Ramos (cell line): ENCODE data around the gene CAPN7.

ENCODE experiments used
- in situ Hi-C: fragments of 300-500 bp; cut with MboI; formaldehyde crosslinking; loops from one replicate; pipeline ENCODE4 v1.14.3; 2022; ENCODE audit warnings: low sequenced_read_pairs; ENCODE audit not compliant: unreplicated experiment

Gene CAPN7

DNA sequence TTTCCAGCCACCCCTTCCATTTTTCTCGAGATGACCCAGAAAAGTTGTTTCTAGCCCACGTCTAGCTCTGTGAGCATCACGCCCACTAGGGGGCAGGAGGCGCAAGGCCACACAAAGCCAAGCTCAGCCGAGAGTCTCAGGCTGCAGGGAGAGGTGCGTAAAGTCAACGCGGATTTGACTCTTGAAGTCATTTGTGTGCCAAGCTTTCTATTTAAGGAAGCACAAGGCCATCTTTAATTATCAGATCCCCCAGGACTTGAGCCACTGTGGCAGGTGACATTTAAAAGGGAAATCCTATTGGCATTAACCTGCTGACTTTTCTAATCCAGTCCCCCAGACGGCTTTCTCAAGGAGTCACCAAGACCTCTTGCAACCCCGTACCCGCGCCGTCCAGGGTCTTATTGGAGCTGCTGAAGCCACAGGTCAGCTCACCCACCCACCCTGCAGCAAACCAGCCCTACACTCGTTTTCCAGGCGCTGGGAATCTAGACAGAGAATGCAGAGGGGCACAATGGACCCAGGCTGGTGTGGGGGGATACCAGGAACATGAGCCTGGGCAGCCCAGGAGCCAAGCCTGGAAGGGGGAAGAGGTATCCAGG is 62.1 kb downstream of the CAPN7 start:
- in situ Hi-C loops: loop anchor here (5.0 kb wide), 1 partner anchor 114 kb away; no protein-coding TSS in a partner anchor

DNA sequence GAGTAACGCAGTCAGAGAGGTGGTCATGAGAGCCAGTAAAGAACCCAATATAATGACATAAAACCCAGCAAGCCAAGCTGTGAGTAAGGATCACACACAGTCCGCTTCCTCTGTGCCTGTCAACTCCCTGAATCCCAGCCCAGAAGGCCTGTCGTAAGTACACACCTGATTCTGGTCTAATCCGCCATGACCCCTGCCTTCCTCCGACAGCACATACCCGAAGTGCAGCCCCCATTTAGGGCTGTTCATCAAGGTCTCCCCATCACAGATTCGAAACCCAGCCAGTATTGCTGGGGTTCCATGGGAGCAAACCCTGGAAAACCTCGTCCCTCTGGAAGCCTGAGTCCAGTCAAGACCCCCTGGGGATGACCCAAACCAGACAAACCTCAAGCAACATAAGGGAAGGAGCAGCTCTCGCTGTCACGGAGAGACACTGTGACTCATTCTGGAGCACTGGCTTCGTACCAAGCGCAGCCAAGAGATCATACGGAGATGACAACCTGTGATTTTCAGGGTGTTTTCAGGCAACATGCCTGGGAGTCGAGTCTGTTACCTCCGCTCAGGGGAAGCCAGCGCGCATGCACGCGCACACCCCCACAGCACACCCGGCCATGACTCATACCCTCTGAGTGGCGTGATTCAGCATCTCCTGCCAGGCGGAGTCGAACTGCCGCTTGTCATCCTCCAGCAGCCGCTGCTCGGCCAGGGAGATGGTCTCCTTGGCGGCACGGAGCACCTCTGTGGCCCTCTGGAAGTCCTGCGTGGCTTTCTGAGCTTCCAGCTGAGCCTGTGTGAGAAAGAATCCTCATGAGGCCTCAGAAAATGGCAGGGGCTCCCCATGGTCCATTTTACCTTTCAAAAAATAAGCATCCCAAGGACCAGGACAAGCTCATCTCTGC is 63.3 kb downstream of the CAPN7 start:
- in situ Hi-C loops: loop anchor here (5.0 kb wide), 1 partner anchor 113 kb away; no protein-coding TSS in a partner anchor

DNA sequence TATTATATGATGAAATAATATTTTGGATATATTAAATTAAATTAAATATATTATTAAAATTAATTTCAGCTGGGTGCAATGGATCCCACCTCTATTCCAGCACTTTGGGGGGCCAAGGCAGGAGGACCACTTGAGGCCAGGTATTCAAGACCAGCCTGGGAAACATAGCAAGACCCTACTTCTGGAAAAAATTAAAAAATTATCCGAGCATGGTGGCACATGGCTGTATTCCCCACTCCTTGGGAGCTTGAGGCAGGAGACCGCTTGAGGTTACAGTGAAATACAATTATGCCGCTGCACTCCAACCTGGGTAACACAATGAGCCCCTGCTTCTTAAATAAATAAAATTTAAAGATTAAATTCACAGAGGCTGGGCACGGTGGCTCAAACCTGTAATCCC is 65.0 kb downstream of the CAPN7 start:
- in situ Hi-C loops: no loop called here

DNA sequence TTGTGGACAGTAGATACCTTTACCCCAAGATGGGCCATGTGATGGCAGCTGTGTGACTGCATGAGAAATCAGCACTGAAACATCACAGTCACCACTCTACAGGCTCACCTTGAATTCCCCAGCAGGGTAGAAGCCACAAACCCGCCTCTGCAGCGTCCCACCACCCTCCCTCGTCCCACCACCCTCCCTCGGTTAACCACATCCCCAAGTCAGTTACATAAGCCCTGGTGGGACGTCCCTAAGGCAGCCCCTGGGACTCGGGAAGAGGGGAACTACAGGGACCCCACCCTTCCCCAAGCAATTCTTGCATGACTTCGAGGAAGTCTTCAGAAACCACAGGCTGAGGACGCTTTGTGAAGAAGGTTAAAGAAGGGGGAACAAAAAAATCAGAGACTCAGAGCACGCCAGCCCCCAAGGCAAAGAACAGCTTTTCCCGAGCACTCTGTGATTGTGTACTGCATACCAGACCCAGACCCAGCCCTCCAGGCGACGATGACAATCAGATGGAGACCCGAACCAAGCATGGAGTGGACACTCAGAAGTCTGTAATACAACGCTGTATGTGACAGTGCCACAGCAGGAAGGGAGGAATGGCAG is 65.8 kb downstream of the CAPN7 start:
- in situ Hi-C loops: no loop called here

DNA sequence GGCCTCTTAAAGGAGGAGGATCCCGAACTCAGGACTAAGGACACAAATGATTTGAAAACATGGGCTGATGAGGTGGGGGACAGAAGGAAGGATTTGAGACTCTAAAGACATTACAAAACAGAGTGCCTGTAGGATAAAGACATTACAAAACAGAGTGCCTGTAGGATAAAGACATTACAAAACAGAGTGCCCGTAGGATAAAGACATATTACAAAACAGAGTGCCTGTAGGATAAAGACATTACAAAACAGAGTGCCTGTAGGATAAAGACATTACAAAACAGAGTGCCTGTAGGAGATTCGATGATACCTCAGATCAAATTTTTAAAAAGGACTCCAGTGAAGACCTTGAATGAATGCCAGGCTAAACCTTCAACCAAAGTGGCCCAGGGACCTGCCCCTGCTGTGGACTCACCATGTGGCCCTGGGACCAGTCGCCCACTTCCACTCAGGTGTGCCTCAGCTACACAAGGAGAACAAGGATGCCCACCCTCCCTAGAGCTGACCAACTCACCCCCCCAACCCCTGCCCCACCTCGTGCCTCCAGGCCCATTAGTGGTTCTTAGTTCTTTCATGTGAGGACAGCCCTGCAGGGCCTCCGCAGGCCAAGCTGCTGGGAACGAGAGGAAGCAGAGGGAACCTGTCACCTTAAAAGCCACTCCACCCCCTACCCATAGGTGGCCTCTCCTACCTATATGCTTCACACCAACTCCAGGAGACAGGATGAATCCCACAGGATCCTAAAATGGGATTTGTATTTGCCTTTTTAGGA is 66.6 kb downstream of the CAPN7 start:
- in situ Hi-C loops: no loop called here

DNA sequence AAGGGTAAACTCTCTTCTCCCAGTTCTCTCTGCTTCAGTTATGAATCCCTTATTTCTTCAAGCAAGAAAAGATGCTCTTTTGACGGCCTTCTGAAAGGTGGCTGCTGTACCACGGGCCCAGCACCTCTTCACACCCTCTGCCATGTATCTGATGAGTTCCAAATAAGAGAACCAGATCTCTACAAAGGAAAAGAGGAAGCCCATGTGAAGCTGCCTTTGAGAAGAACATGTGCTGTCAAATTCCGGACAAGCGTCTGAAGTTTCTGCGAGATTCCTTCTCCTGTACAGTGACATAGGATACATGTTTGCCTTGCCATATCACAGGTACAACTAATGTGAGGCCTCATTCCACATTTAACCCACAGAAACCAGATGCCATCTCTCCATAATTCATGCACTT is 67.2 kb downstream of the CAPN7 start:
- in situ Hi-C loops: no loop called here

DNA sequence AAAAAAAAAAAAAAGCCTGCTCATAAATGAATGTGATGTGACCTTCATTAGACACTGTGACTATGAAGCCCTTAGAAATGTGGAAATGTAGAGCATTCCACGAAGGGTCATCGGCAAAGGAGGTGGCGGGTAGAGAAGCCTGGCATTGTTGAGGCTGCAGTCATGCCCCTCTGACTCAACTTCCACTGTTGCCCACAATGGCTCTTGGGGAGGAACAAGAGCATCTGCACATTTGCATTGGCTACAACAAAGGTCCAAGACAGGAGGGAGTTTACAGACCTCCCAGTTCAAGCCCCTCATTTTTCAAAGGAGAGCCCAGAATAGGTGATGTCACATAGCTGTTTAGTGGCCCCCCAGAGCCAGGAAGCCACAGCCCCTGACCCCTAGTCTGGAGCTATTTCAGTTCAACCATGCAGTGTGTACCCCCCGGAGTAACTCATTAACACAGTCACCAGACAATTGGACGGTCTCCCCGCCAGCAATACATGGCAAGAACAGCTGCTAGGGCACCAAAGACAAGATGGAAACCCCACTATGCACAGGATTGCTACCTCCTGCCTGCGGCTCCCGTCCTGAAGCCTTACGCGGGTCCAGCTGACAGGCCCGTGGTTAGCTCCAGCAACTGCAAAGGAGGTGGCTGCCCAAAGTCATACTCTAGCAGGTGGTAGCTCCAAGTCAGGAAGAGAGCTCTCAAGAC is 70.1 kb downstream of the CAPN7 start:
- in situ Hi-C loops: no loop called here

DNA sequence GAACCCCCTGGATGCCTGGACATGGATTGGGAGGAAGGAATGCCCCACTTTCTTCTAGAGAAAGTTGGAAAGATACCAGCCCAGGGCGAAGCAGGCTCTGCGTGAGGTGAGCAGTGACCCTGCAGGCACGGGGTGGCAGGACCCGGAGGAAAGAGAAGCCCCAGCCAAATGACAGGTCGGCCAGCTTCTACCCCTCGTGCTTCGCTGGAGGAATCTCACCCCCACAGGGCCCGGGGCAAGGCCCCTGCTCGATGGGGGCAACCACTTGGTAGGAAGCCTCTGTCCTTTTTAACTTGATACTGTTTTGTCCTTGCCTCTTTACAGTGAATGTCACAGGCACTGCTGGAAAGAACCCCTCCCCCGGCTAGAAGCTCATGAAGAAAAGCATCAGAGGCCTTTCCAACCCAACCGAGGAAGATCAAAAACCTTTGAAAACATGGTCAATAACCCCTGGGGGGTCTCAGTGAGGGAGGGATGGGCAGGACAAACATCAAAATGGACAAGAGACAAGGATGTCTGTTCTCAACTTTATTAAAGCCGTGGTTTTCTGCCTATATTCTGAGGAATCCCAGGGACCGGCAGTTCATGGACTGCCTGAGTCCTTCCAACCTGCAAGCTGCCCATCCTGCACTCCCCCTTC is 71.9 kb downstream of the CAPN7 start:
- in situ Hi-C loops: no loop called here

DNA sequence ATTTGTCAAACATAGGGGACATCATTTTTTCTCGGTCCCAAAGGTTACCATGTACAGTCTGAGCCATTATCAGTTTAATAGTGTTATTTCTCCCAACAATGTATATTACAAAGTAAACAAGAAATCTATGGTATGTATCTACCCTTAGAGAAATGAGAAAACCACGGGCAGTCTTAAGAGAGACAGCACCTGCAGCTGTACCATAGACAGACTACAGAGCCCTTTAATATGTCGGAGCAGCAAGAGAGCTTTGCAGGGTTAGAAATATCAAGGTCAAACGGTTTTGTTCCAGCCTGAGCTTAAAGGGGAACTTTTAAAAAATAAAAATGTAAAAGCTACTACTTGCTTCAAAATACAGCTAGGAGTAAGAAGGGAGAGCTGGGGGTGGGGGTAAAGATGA is 73.2 kb downstream of the CAPN7 start:
- in situ Hi-C loops: no loop called here

DNA sequence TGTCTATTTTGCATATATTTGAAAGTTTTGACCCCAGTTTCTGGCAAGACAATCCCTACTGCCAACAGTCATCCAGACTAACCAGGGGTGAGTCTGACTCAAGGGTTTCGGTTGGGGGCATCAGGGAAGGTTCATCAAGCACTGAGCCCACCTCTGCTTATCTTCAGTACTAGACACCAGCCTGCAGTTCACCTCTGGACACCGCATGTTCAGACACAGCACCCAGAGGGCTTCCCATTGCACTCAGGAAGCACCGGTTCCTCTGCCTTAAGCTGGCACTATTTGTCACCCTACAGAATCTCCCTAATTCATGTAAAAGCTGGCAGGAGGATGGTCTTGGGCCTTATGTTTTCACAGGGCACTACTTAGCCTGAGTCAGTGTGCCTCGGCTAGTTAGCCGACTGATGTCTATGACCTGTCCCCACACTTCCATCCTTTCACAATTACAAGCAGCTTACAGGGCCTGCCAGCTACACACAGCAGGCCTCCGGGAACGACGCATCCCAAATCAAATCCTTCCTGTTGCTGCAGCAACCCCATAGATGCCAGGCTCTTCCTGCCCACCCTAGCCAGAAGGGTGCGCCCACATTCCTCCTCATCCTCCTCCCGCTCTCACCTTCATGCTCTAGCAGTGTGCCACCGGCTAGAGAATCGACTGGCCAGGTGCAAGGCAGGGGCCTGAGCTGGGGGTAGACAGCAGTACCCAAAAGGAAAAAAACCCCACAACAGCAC is 73.8 kb downstream of the CAPN7 start:
- in situ Hi-C loops: no loop called here

DNA sequence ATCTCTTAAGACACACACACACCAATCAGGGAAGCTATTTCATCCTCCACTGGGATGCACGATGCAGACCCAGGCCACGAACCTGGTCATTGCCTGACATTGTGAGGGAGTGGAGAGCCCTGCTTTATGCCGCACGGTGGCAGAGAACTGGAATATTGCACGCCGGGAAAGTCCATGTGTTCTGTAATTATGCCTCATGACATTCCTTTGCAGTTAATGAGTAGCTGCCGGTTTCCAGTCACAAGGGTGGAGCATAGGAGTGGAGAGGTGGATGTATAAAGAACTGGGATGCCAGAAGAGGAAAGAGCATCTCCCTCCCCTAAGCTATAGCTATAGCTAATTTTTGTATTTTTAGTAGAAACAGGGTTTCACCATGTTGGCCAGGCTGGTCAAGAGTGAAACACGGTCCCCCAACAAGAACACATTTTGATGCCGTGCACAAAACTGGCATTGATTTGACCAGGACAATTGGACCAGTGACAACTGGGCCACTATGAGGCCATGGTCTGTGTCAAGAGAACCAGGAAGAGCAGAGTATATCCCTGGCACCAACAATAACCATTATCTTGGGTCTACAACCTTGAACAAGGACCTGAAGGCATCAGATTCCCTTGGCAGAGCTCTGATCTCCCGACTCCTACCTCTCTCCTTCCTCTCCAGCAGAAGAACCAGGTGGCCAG is 74.9 kb downstream of the CAPN7 start:
- in situ Hi-C loops: no loop called here

DNA sequence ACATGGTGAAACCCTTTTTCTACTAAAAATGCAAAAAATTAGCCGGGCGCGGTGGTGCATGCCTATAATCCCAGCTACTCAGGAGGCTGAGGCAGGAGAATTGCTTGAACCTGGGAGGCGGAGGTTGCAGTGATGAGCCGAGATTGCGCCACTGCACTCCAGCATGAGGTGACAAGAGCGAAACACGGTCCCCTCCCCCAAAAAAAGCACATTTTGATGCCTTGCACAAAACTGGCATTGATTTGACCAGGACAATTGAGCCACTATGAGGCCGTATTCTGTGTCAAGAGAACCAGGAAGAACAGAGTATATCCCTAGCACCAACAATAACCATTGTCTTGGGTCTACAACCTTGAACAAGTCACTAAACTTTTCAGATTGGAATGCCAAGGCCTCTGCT is 75.8 kb downstream of the CAPN7 start:
- in situ Hi-C loops: no loop called here

DNA sequence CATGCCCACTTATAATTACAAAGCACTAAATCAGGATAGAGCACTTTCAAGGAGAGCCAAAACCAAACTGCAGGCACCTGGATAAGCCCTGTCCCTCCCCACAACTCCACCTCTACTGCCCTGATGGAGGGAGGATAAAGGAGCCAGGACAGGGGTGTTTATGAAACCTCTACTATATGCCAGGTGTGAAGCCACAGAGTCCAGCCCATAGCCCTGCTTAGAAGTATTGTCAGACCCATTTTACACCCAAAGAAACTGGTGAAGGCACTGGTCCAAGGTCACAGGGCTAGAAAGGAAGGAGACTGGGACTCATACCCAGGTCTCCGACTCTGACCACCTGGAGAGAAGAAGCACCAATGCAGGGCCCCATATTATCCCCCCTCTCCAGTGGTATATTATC is 77.7 kb downstream of the CAPN7 start:
- in situ Hi-C loops: no loop called here

DNA sequence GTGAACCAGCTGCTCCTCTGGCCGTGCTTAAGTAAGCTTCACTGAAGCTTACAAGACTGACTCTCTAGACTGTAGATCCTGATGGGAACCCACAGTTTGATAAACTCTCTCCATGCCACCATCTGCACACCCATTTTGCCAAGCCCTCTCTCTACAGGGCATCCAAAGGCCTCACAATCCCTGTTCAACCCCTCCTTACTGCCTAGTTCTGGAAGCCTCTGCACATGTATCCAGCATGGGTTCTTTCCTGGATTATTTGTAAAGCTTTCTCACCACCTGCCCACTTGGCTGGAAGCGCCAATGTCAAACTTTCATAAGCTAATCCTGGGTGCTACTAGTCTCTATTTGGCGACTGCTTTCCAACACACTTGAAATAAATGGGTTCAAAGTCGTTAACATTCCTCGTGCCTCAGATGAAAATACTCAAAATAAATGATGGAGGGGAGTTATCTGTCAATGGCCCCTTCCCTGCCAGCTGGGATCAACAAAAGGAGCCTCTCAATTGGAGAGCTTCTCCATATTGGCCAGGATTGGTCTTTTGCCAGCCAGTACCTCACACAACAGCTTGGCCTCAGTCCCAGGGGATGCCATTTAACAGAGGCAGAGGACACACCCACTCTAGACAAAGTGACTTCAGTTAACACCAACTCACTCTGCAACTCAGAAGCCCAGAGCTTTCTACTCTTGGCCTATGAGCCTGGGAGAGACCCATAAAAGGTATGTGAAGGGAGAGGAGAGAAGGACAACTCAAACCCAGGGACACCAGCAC is 78.3 kb downstream of the CAPN7 start:
- in situ Hi-C loops: no loop called here

DNA sequence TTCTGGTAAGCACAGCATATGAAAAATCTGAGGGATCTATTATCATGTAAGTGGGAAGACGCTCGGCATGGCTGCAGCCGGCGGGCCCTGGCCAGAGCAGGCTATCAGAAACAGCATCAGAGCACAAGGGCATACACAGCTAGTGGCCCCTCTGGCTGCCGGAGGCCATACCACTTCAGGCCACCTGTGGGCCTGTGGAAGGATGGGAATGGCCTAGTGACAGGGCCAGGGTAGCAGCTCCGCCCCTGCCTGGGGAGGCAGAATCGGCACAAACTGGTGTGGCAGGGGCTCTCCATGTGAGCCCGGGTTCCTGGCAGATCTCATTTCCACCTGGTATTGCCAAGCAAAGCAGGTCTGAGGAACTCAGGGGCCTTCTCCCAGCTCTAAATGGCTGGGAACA is 80.0 kb downstream of the CAPN7 start:
- in situ Hi-C loops: no loop called here

DNA sequence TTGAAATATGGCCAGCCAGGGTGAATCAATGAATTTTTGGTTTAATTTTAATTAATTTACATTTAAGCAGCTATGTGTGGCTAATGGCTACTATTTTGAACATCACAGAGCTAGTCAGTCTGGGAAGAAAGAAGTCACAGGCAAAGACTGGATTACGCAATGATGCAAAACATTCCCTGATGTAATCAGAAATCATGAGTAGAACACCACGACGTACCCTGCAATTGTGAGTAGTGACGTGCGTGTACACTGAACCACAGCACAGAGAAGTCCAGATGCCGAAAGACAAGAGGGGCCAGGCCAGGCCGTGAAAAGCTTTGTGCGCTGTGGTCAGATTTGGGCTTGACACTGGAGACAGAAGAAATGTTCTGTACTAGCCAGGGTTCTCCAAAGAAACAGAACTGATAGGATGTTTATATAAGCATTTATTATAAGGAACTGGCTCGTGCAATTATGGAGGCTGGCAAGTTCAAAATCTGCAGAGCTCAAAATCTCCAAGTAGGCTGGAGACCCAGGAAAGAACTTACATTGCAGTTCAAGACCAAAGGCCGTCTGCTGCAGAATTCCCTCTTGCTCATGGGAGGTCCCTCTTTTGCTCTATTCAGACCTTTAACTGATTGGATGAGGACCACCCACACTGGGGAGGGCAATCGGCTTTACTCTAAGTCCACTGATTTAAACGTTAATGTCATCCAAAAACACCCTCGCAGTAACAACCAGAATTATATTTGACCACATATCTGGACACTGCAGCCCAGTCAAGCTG is 81.7 kb downstream of the CAPN7 start:
- in situ Hi-C loops: no loop called here
